Left lung (tissue), 10 donors: Measurements from ENCODE around the gene TMEM131. TPM values are rescaled to one million over a fixed set of nuclear protein-coding genes. Genes with fewer than 3 reads are reported as not detected.

Experiments used
- ATAC-seq: fragments of 200-7000 bp; cut with Tn5 transposase; one replicate; pipeline ENCODE4 v1.9.1; 2020; ENCODE audit warnings: moderate library complexity
- DNase-seq, 4 donors: peaks; one replicate each; pipeline ENCODE4 v3.0.0-alpha.2; 2013 to 2020
- H3K27ac ChIP-seq, 2 donors: fragments of 200-600 bp; sonication (generic) in 1 of 2; one replicate each; pipeline versions ENCODE4 v1.5.0 to v1.8.0; 2020 to 2021
- H3K27me3 ChIP-seq, 2 donors: fragments of 200-600 bp; sonication (generic) in 1 of 2; one replicate each; pipeline versions ENCODE4 v1.5.0 to v1.8.0; 2020 to 2021
- H3K36me3 ChIP-seq, 2 donors: fragments of 200-600 bp; sonication (generic) in 1 of 2; one replicate each; pipeline versions ENCODE4 v1.5.0 to v1.8.0; 2020 to 2021
- H3K4me1 ChIP-seq, 2 donors: fragments of 200-600 bp; one replicate each; pipeline ENCODE4 v1.8.0; 2021
- H3K4me3 ChIP-seq, 2 donors: fragments of 200-600 bp; sonication (generic) in 1 of 2; one replicate each; pipeline versions ENCODE4 v1.5.0 to v1.8.0; 2020 to 2021; ENCODE audit warnings: mild to moderate bottlenecking in 1 of 2
- H3K9me3 ChIP-seq, 2 donors: fragments of 200-600 bp; sonication (generic) in 1 of 2; one replicate each; pipeline versions ENCODE4 v1.5.0 to v1.8.0; 2020 to 2021
- intact Hi-C, 2 donors: fragments of 100-400 bp; cut with DNase I; formaldehyde crosslinking; loops; one replicate each; pipeline versions ENCODE4 v1.11.2 to v1.14.2; 2022
- polyA plus RNA-seq, 6 donors: library from polyadenylated mRNA; unstranded; fragments of 120-200 nt; gene quantifications; one replicate each; pipeline ENCODE4 v1.2.1, GENCODE V29; 2013; ENCODE audit not compliant: insufficient read length in 6 of 6
- total RNA-seq, 2 donors: library from RNA; stranded (reverse); fragmentation: NEBNext Ultra II Directional; extraction: Animal tissue kit (Norgen Biotek cat#: 25700); gene quantifications; one replicate each; pipeline ENCODE4 v1.2.1, GENCODE V29; 2021
- TF ChIP-seq, protein P1 (sequence below), 2 donors: fragments of 200-600 bp; sonication (generic) in 1 of 2; IDR thresholded peaks; one replicate each; pipeline versions ENCODE4 v1.5.0 to v1.8.0; 2021; ENCODE audit warnings: antibody characterized with exemption in 2 of 2
- donor health status: DM: no; HTN: yes; CAD: no.
- donor health status: DM: no; HTN: no; CAD: no.

TMEM131 gene
- total and polyA plus RNA-seq, 8 donors = 43.9 to 52.0 (median 47.8) TPM

DNA sequence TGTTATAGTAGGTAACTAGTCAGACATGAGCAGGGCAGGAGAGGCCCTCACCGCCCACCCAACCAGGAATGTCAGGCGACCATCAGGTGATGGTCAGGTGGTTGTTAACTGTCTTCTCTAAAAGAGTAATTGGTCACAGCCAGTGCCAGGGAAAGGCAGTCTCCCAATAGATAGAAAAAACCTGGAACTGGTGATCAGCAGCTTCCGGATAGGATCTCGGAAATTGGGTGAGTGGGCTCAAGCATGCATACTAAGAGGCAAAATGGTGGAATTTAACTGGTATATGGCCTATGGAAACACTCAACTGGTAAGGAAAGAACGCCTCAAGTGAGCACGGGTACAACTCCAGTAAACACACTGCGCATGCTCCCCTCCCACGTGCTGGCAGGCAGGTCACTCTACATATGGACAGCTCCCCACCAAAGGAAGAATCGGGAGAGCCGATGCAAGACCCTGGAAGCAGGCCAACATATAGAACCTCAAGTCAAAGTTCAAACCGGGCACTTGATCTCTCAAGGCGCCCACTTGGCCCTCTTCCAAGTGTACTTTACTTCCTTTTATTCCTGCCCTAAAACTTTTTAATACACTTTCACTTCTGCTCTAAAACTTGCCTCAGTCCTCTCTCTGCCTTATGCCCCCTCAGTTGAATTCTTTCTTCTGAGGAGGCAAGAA, 43.5 kb upstream of the TMEM131 start:
- peaks cover 0 to 9% of the 10 kb centered on the region in 2 donors for H3K4me1 ChIP-seq
- H3K27ac ChIP-seq = no peak overlapping the region
- ATAC-seq (no peak), DNase-seq (peak in 1 of 4 donors; percentile 43)
- H3K9me3 ChIP-seq = peaks cover 0 to 11% of the 10 kb centered on the region in 2 donors
- TF ChIP-seq, protein P1, sequence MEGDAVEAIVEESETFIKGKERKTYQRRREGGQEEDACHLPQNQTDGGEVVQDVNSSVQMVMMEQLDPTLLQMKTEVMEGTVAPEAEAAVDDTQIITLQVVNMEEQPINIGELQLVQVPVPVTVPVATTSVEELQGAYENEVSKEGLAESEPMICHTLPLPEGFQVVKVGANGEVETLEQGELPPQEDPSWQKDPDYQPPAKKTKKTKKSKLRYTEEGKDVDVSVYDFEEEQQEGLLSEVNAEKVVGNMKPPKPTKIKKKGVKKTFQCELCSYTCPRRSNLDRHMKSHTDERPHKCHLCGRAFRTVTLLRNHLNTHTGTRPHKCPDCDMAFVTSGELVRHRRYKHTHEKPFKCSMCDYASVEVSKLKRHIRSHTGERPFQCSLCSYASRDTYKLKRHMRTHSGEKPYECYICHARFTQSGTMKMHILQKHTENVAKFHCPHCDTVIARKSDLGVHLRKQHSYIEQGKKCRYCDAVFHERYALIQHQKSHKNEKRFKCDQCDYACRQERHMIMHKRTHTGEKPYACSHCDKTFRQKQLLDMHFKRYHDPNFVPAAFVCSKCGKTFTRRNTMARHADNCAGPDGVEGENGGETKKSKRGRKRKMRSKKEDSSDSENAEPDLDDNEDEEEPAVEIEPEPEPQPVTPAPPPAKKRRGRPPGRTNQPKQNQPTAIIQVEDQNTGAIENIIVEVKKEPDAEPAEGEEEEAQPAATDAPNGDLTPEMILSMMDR (IDR thresholded peaks at IDR 0.05) = no peak
- H3K27me3 ChIP-seq = peaks cover 0 to 33% of the 10 kb centered on the region in 2 donors
- intact Hi-C loops = no loop called here
- no peaks in the 10 kb centered on the region for H3K36me3 ChIP-seq
- H3K4me3 ChIP-seq = no peak overlapping the region

DNA sequence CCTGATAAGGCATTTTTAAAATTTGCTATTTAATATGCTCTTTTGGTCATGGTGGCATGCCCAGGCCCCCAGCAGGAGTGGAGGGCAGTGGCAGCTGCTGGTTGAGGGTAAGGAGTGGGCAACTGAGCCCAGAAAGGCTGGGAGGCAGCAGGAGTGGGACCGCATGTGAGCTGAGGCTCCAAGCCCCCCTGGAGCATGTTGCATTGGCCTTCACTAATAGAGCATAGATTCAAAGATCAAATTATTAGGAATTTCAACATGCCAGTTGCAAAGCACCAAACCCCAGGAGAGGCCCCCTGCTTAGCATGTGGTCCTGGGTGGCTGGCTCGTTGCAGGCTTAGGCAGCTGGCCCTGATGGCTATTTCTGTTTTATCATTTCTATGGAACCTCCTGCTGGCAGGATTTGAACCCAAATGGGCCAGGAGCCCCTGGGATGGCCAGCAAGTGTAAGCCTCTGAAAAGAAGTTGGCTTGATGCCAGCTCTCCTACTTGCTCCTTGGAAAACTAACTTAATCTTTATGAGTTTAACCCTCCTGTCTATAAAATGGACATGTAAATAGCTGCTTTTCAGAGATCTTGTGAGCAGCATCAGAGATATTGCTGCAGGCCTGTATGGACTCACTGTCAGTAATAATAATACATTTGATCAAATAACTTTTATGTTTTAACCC, 42.1 kb upstream of the TMEM131 start:
- DNase-seq (no peak), ATAC-seq (no peak)
- TF ChIP-seq, protein P1 (IDR thresholded peaks at IDR 0.05) = no peak

DNA sequence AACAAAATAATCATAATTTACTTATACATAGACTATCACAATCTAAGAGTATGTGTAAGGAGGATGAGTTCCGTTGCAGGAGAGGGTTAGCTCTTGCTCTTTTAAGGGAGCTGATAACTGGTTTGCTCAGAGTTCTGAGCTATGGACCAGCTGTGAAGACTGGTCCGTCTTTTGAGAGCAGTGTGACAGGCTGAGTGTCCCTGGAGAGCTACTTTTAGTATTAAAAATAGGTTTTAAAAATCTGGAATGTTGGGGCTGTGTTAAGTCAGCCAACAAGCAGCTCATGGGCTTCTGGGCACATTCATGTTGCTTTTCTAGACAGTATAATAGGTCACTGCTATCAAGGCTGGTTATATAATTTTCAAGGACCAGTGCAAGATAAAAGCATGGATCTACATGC, 41.5 kb upstream of the TMEM131 start:
- no peak overlapping the region for H3K27ac ChIP-seq

More for the DNA sequence above, 42.1 kb upstream of the TMEM131 start:
- H3K9me3 ChIP-seq = no peaks in the 10 kb centered on the region
- H3K27me3 ChIP-seq = peaks cover 0 to 33% of the 10 kb centered on the region in 2 donors
- H3K27ac ChIP-seq = no peak overlapping the region
- no peak overlapping the region for H3K4me3 ChIP-seq
- intact Hi-C loops = no loop called here
- no peaks in the 10 kb centered on the region for H3K36me3 ChIP-seq
- H3K4me1 ChIP-seq = peaks cover 0 to 9% of the 10 kb centered on the region in 2 donors

DNA sequence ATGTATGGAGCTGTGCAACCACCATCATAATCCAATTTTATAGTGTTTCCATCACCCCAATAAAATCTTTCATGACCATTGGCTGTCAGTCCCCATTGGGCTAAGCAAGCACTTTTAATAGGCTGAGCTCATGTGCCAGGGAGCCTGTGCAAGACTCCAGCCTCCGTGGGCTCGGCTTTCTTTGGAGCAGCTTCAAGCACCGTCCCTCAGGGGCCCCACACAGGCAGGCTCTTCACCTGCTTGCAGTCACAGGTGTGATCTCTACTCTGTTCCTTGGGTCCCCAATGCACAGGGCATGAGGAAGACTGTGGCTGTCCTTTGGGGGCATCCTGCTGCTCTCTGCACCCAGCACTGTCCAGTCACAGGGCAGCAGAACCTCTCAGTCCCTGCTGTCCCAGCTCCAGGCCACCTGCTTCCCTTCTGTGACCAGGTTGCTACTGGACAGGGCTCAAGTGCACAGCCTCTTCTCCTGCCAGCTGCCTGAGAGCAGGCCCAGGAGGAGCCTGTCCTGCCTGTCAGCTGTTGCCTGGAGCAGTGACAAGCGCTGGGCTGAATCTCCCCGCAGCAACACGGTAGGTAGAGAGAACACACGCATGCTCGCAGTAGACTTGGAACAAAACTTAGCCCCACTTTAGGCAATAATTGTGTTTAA, 40.7 kb upstream of the TMEM131 start:
- peaks cover 0 to 33% of the 10 kb centered on the region in 2 donors for H3K27me3 ChIP-seq
- TF ChIP-seq, protein P1 (IDR thresholded peaks at IDR 0.05) = no peak
- H3K4me3 ChIP-seq = no peak overlapping the region
- intact Hi-C loops = no loop called here
- no peaks in the 10 kb centered on the region for H3K36me3 ChIP-seq
- H3K27ac ChIP-seq = no peak overlapping the region
- no peaks in the 10 kb centered on the region for H3K9me3 ChIP-seq
- ATAC-seq (peak; percentile 88), DNase-seq (no peak)
- peaks cover 0 to 9% of the 10 kb centered on the region in 2 donors for H3K4me1 ChIP-seq

More for the DNA sequence above, 41.5 kb upstream of the TMEM131 start:
- Histone ChIP-seq H3K27me3 (peaks cover 0 to 37% of the 10 kb centered on the region in 2 donors), H3K9me3 (no peaks in the 10 kb centered on the region), H3K36me3 (no peaks in the 10 kb centered on the region), H3K4me1 (peaks cover 0 to 9% of the 10 kb centered on the region in 2 donors), H3K4me3 (no peak overlapping the region)
- intact Hi-C loops = no loop called here
- TF ChIP-seq, protein P1 (IDR thresholded peaks at IDR 0.05) = no peak
- ATAC-seq (no peak), DNase-seq (no peak)

DNA sequence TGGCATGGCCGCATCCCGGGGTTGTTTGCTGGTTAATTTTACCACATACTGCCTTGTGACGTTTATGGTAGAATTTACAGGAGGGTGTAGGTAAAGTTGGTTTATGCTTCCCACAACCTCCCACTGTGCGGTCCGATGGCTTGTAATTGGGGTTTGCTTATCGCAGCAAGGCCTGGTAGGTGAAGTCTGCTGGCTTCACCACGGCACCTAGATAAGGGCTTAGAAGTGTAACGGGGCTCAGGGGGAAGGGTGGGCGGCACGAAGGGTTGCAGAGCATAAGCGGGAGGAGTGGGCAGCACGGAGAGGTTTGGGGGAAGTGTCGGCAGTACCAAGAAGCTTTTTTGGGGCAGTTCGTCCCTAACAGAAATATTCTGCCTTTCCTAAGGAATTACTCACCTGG, 39.0 kb upstream of the TMEM131 start:
- ATAC-seq (no peak), DNase-seq (no peak)
- no peaks in the 10 kb centered on the region for H3K36me3 ChIP-seq
- intact Hi-C loops = no loop called here
- no peaks in the 10 kb centered on the region for H3K9me3 ChIP-seq
- H3K4me3 ChIP-seq = no peak overlapping the region
- peaks cover 0 to 27% of the 10 kb centered on the region in 2 donors for H3K27me3 ChIP-seq
- H3K27ac ChIP-seq = no peak overlapping the region
- peaks cover 0 to 7% of the 10 kb centered on the region in 2 donors for H3K4me1 ChIP-seq
- TF ChIP-seq, protein P1 (IDR thresholded peaks at IDR 0.05) = no peak
